Measurements from ENCODE around the gene TMEM131L. TPM values are rescaled to one million over a fixed set of nuclear protein-coding genes. Genes with fewer than 3 reads are reported as not detected.
"Not testable (repeated sequence)": the region's sequence is repeated elsewhere in the genome, so short reads cannot be mapped to it uniquely, and the experiment has no call there.

The TMEM131L gene
- total RNA-seq, 1 donor from 2014 or later, result 48.2 TPM

- DNase-seq (ENCODE audit: low spot score), result no peak
Observed at GRCh38 chr4:153506341-153507309, 40.5 kb downstream of the TMEM131L start.

- DNase-seq (ENCODE audit: low spot score), result no peak
Observed at GRCh38 chr4:153507310-153508073, 41.3 kb downstream of the TMEM131L start.

GRCh38 chr4:153509212-153509611 is 43.1 kb downstream of the TMEM131L start:
- not testable (repeated sequence) for DNase-seq (ENCODE audit: low spot score)

- DNase-seq (ENCODE audit: low spot score), result no peak
Observed at GRCh38 chr4:153509724-153510123, 43.6 kb downstream of the TMEM131L start.

- no peak for DNase-seq (ENCODE audit: low spot score)
Observed at GRCh38 chr4:153510252-153511001, 44.3 kb downstream of the TMEM131L start.

- no peak for DNase-seq (ENCODE audit: low spot score)
Observed at GRCh38 chr4:153511104-153511503, 44.9 kb downstream of the TMEM131L start.

GRCh38 chr4:153512162-153512852 is 46.1 kb downstream of the TMEM131L start:
- DNase-seq (ENCODE audit: low spot score), result no peak

GRCh38 chr4:153512952-153513500 is 46.9 kb downstream of the TMEM131L start:
- DNase-seq (ENCODE audit: low spot score), result no peak

- no peak for DNase-seq (ENCODE audit: low spot score)
Observed at GRCh38 chr4:153513596-153513995, 47.4 kb downstream of the TMEM131L start.

- no peak for DNase-seq (ENCODE audit: low spot score)
Observed at GRCh38 chr4:153514001-153514526, 47.9 kb downstream of the TMEM131L start.

GRCh38 chr4:153514688-153515426 is 48.7 kb downstream of the TMEM131L start:
- DNase-seq (ENCODE audit: low spot score), result no peak

GRCh38 chr4:153517159-153517558 is 51.0 kb downstream of the TMEM131L start:
- no peak for DNase-seq (ENCODE audit: low spot score)

GRCh38 chr4:153518001-153518400 is 51.8 kb downstream of the TMEM131L start:
- no peak for DNase-seq (ENCODE audit: low spot score)

GRCh38 chr4:153518637-153519389 is 52.7 kb downstream of the TMEM131L start:
- no peak for DNase-seq (ENCODE audit: low spot score)

GRCh38 chr4:153519687-153520086 is 53.5 kb downstream of the TMEM131L start:
- no peak for DNase-seq (ENCODE audit: low spot score)

GRCh38 chr4:153520227-153520626 is 54.1 kb downstream of the TMEM131L start:
- DNase-seq (ENCODE audit: low spot score), result no peak

- DNase-seq (ENCODE audit: low spot score), result no peak
Observed at GRCh38 chr4:153520801-153521329, 54.7 kb downstream of the TMEM131L start.

GRCh38 chr4:153521478-153521877 is 55.3 kb downstream of the TMEM131L start:
- DNase-seq (ENCODE audit: low spot score), result no peak
